ENCODE data around the gene SH2D4B.

The SH2D4B gene

DNA sequence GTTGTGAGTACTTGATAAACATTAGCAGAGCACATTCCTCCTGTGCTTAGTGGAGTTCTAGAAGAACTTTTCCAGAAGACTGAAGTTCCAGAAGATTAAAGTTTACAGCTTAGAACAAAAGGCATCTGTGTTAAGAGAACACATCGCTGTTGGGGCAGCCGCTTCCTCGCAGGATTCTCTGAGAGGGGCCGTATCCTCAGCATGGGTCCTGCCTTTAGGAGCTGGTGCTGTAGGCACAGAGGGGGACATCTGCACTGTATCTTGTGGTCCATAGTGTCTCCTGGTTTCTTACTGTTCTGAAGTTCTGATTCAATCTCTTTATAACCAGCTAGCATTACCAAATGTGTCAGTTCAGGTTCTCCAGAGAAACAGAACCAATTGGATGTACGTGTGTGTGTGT lies 16.3 kb downstream of the SH2D4B start:
- Histone ChIP-seq H3K36me3 (ENCODE audit: insufficient read depth, low read length) (no peaks in the 10 kb centered on the region), H3K4me1 (ENCODE audit: insufficient read depth, low read length, severe bottlenecking) (no peaks in the 10 kb centered on the region), H3K9me3 (ENCODE audit: low read length) (no peaks in the 10 kb centered on the region), H3K4me3 (ENCODE audit: low read depth, low read length, poor library complexity, severe bottlenecking) (no peak overlapping the region), H3K4me2 (ENCODE audit: low read length) (no peak overlapping the region), H3K9ac (ENCODE audit: low read length) (no peak overlapping the region), H3F3A (ENCODE audit: insufficient read depth, low read length) (no peaks in the 10 kb centered on the region), H3K27ac (ENCODE audit: low read depth, low read length, poor library complexity, severe bottlenecking) (no peak overlapping the region), H3K79me2 (ENCODE audit: insufficient read depth, low read length) (no peaks in the 10 kb centered on the region), H2AFZ (ENCODE audit: low read length) (no peak overlapping the region), H3K27me3 (ENCODE audit: insufficient read depth, low read length) (no peaks in the 10 kb centered on the region), H3K9me2 (ENCODE audit: low read depth, low read length) (no peaks in the 10 kb centered on the region), H4K20me1 (ENCODE audit: insufficient read depth, low read length) (no peaks in the 10 kb centered on the region)
- no peak for TF ChIP-seq EZH2 (IDR thresholded peaks at IDR 0.05; ENCODE audit: borderline replicate concordance, low read length)
- TF ChIP-seq, protein P1, sequence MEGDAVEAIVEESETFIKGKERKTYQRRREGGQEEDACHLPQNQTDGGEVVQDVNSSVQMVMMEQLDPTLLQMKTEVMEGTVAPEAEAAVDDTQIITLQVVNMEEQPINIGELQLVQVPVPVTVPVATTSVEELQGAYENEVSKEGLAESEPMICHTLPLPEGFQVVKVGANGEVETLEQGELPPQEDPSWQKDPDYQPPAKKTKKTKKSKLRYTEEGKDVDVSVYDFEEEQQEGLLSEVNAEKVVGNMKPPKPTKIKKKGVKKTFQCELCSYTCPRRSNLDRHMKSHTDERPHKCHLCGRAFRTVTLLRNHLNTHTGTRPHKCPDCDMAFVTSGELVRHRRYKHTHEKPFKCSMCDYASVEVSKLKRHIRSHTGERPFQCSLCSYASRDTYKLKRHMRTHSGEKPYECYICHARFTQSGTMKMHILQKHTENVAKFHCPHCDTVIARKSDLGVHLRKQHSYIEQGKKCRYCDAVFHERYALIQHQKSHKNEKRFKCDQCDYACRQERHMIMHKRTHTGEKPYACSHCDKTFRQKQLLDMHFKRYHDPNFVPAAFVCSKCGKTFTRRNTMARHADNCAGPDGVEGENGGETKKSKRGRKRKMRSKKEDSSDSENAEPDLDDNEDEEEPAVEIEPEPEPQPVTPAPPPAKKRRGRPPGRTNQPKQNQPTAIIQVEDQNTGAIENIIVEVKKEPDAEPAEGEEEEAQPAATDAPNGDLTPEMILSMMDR (IDR thresholded peaks at IDR 0.05; ENCODE audit: low read length): no peak

DNA sequence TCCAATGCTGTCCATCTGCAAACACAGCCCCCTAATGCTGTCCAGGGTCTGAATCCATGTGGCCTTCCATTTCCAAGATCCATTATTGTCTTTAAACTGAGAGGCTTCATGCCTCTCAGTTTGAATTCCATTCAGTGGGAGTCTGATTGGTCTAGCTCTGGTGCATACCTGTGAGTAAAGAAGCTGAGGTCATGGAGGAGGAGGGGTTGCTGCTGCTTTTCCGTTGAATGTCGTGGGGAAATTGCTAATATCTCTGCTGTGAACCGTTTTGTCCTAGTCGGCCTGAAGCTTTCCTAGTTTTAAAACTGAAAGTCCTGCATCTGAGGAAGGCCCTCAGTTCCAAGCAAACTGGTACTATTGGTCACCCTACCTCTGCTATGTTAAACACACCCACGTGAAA lies 17.7 kb downstream of the SH2D4B start:
- Histone ChIP-seq H3K27me3 (ENCODE audit: insufficient read depth, low read length) (no peaks in the 10 kb centered on the region), H3K36me3 (ENCODE audit: insufficient read depth, low read length) (no peaks in the 10 kb centered on the region), H3K9me3 (ENCODE audit: low read length) (no peaks in the 10 kb centered on the region), H3K9ac (ENCODE audit: low read length) (no peak overlapping the region), H3K4me1 (ENCODE audit: insufficient read depth, low read length, severe bottlenecking) (no peaks in the 10 kb centered on the region), H4K20me1 (ENCODE audit: insufficient read depth, low read length) (no peaks in the 10 kb centered on the region), H3F3A (ENCODE audit: insufficient read depth, low read length) (no peaks in the 10 kb centered on the region), H3K79me2 (ENCODE audit: insufficient read depth, low read length) (no peaks in the 10 kb centered on the region), H3K27ac (ENCODE audit: low read depth, low read length, poor library complexity, severe bottlenecking) (no peak overlapping the region), H2AFZ (ENCODE audit: low read length) (no peak overlapping the region), H3K9me2 (ENCODE audit: low read depth, low read length) (no peaks in the 10 kb centered on the region), H3K4me2 (ENCODE audit: low read length) (no peak overlapping the region), H3K4me3 (ENCODE audit: low read depth, low read length, poor library complexity, severe bottlenecking) (no peak overlapping the region)
- TF ChIP-seq, protein P1 (IDR thresholded peaks at IDR 0.05; ENCODE audit: low read length): no peak
- TF ChIP-seq EZH2 (IDR thresholded peaks at IDR 0.05; ENCODE audit: borderline replicate concordance, low read length): no peak

DNA sequence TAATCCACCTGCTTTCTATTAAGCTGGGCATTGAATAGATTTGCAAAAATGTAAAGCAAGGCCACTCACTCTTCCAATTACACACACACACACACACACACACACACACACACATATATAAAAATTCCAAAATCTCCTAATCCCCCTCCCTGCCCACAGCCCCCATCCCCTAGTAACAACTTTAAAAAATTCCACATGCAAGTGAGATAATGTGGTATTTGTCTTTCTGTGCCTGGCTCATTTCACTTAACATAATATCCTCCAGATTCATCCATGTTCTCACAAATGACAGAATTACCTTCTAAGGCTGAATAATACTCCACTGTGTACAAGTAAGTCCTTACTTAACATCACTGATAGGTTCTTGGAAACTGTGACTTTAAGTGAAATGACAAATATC lies 24.2 kb downstream of the SH2D4B start:
- Histone ChIP-seq H3K9ac (ENCODE audit: low read length) (no peak overlapping the region), H3K27ac (ENCODE audit: low read depth, low read length, poor library complexity, severe bottlenecking) (no peak overlapping the region), H2AFZ (ENCODE audit: low read length) (no peak overlapping the region), H3F3A (ENCODE audit: insufficient read depth, low read length) (no peaks in the 10 kb centered on the region), H3K4me2 (ENCODE audit: low read length) (no peak overlapping the region), H3K4me1 (ENCODE audit: insufficient read depth, low read length, severe bottlenecking) (no peaks in the 10 kb centered on the region), H4K20me1 (ENCODE audit: insufficient read depth, low read length) (no peaks in the 10 kb centered on the region), H3K36me3 (ENCODE audit: insufficient read depth, low read length) (no peaks in the 10 kb centered on the region), H3K79me2 (ENCODE audit: insufficient read depth, low read length) (no peaks in the 10 kb centered on the region), H3K4me3 (ENCODE audit: low read depth, low read length, poor library complexity, severe bottlenecking) (no peak overlapping the region), H3K27me3 (ENCODE audit: insufficient read depth, low read length) (no peaks in the 10 kb centered on the region), H3K9me3 (ENCODE audit: low read length) (no peaks in the 10 kb centered on the region), H3K9me2 (ENCODE audit: low read depth, low read length) (no peaks in the 10 kb centered on the region)
- no peak for TF ChIP-seq EZH2 (IDR thresholded peaks at IDR 0.05; ENCODE audit: borderline replicate concordance, low read length)
- TF ChIP-seq, protein P1 (IDR thresholded peaks at IDR 0.05; ENCODE audit: low read length): no peak

Data from OCI-LY1 (cell line).